SK-N-SH treated with all-trans-retinoic acid at 6 μM for 48 hours (cell line): ENCODE results near the gene RIMBP2.

Experiments
- ARNTL ChIP-seq: fragments of 450-650 bp; formaldehyde crosslinking; IDR thresholded peaks from 2 replicates; pipeline ENCODE4 v1.5.0; 2020; ENCODE audit warnings: low read depth, mild to moderate bottlenecking, moderate library complexity, borderline replicate concordance
- CREB5 ChIP-seq: fragments of 250-450 bp; sonication (Bioruptor Pico); IDR thresholded peaks from 2 replicates; pipeline ENCODE4 v1.5.1; 2020; ENCODE audit warnings: low read depth, mild to moderate bottlenecking, moderate library complexity
- TSHZ2 ChIP-seq: fragments of 250-450 bp; sonication (Bioruptor Pico); IDR thresholded peaks from 2 replicates; pipeline ENCODE4 v1.5.0; 2020; ENCODE audit warnings: mild to moderate bottlenecking, moderate library complexity
- ZFP3 ChIP-seq: fragments of 250-450 bp; sonication (Bioruptor Pico); IDR thresholded peaks from 2 replicates; pipeline ENCODE4 v1.5.0; 2020; ENCODE audit warnings: mild to moderate bottlenecking, moderate library complexity

- TF ChIP-seq TSHZ2 (CRISPR knock-in tag) (no peak), ZFP3 (CRISPR knock-in tag) (no peak), CREB5 (CRISPR knock-in tag) (no peak), ARNTL (CRISPR knock-in tag) (no peak)
Measured at GRCh38 chr12:130632642-130633041, 83.5 kb downstream of the RIMBP2 start.
